GM18867 (cell line): ENCODE results near the gene RHEBL1.
A peak's percentile ranks its signal among the peaks of the same experiment; 100 is the strongest.

Experiments
- ATAC-seq: cut with Tn5 transposase; IDR thresholded peaks from one replicate; pipeline ENCODE4 v1.9.1; 2021; ENCODE audit warnings: mild to moderate bottlenecking, moderate library complexity; ENCODE audit not compliant: unreplicated experiment

RHEBL1 gene, protein sequence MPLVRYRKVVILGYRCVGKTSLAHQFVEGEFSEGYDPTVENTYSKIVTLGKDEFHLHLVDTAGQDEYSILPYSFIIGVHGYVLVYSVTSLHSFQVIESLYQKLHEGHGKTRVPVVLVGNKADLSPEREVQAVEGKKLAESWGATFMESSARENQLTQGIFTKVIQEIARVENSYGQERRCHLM

DNA sequence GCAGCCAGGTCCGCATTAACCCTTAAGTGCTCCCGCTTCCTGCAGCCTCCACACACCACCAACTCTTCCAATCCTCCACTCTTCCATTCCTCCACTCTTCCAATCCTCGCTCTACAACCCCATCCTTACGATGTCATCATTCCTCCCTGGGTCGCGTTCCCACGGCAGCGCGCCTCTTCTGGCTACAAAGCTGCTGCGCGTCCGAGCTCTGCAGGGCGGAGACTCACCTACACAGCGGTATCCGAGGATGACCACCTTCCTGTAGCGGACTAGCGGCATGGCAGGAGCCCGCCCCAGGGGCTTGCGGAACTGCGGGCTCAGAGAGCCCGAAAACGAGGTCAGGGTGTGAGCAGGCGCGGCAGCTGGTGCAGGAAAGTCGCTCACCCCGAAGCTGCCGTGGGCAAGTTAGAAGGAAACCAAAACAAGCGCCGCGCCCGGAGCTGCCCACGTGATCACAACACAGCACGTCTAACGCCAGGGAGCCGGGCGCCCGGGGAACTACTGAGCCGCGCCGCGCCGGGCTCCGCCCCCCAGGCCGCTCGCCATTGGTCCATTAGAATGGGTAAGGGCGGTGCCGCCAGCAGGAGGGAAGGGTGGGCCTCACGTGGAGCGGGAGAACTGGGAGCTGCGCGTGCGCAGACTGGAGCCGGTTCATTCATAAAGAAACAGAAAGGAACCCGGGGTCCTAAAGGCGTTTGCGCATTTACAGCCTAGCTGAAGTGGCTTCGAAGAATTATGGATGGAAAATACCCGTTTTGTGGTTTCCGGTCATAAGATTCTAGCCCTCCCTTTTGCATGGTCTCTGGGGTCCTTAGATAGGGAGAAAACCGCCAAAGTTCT, at the start of gene RHEBL1:
Gene RHEBL1 (minus strand): TSS at position 473 of the 840 bp plus-strand sequence. CDS start 194 bp downstream, at position 279.
- ATAC-seq, result peak; percentile 98

DNA sequence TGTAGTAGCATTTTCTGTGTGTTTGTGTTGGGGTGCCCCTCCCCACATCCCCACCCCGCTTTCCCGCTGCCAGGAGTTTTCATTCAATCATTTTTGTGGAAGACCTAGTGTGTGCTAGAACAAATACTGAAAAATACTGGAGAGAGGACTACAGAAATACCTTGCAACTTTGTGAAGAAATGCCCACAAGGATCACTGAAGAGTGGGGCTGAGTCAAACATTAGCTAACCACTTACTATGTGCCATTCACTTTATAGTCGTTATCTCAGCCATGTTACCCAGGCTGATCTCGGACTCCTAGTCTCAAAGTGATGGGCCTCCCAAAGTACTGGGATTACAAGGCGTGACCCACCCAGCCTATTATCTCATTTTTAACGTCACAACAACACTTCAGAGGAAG, 41.4 kb upstream of the RHEBL1 start:
- ATAC-seq, result no peak

DNA sequence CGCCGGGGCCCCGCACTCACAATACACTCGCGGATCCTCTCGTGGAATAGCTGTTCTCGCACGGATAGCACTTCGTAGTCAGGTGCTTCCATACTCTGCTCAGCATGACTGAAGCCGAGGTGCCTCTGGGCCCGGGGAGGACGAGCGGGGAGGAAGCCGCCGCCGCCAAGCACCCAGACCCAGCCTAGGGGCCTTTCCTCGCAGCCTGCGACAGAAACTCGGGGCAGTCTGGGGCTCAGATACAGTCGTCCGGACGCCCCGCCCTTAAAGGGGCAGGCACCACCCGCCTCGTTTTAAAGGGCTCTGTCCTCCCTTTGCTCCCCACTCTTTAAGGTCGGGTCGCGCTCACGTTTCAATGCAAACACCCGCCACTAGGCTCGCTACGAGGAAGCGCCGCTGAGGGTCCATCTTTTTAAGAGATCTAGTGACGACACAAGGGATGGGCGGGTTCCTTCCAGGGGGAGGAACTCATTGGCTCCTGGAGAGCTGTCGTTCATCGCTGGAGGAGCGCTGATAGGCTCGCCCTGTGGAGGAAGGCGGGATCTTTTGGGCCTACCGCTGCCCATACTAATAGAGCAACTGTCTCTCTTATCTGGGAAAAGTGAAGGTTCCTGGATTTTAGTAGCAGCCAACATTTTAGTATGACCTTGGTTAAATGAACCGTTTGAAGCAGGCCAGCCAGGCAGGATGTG, 40.8 kb upstream of the RHEBL1 start, which contains the start of gene LMBR1L:
Gene LMBR1L (minus strand): TSS at position 384 of the 692 bp plus-strand sequence. CDS start 292 bp downstream, at position 92.
- peak; percentile 98 for ATAC-seq

DNA sequence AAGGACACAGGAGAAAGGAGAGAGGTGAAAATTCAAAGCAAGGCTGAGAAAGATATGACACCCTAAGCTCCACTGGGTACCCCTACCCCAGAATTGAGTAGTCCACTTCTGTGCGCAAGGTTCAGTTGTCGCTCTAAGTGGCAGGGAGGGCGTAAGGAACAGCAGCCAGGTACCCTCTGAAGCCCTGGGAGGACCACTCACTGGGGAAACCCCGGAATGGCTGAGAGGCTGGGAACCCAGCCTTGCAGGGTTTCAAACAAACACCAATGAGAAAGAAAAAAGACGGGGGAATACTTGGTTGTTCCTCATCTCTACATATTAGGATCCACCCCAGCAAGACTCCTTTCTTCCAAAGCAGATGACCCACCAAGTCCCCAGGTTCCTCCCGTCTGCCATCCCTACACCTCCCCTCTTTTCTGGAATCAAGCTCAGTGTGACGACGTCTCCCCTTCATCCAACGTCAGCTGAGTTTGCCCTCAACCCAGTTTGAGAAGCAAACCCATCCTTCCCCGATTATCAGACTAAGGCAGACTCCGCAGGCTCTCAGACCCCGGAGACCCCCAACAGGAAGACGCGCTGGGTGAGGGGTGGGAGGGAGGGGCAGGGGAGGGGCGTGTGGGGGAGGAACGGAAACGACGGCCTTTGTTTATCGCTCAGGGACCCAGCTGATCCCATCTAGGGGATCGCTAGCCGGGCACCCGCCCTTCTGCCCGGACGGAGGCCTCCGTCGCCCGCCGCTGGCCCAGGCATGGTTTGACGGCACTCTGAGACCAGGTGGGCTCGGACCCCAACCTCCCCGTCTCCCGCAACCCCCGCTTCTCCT, 40.1 kb upstream of the RHEBL1 start:
- no peak for ATAC-seq

DNA sequence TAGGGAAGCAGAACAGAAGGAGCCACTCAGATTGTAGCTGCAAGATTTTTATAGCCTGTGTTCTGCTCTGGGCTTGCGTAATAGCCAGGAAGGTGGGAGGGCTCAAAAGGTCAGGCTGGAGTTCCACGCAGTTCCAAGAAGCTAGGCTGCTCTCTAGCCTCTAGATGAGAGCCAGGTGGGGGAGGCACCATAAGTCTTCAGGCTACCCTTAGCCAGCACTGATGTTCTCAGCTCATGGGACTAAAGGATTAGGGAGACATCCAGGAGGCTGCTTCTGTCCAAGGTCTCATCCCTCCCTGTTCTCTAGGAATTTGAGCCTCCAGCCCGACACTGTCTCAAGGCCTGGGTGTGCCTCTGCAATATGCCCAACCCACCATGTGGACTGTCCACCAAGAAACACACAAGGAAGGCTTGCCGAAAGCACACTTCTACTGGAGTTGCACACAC, 39.2 kb upstream of the RHEBL1 start:
- no peak for ATAC-seq

DNA sequence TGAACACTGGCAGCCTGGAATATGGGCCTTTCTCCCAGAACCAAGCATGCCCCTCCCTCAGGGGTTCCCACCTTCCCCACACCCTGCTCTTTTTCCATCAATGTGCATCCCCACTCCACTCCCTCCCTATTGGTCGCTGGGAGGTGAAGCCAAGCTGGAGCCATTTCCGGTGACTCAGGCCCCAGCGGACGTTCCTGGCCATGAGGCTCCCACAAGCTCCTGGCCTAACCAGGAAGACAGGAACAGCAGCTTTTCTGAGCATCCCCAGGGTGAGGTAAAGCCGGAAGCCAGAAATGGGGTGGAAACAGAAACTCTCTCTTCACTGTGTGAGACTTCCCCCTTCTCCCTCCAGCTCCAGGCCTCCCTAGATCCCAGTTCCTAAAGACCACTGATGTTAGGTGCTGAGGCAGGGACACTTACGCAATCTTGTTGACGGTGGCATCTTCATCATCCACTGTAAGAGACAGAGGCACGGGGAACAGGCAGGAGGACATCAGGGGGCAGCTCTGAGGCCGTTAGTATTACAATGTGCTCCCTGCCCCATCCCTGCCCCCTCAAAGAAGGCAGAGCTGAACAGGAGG, 35.8 kb upstream of the RHEBL1 start:
- no peak for ATAC-seq

DNA sequence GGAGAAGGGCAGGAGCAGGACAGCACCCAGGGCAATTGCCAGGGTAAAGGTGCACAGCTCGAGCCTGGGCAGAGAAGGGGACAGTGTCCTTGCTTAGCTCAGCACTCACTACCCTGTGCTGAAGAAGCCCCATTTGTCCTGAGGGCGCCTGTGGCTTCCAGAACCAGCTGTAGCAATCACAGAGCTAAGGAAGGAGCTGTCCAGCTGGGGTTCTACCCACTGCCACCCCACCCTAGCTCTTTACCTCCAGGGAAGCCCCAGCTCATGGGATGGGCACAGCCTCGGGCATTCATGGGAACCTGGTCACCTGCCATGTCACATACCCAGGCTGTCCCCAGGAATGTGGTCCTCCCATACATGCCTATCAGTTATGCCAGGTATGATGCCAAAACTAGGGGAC, 35.0 kb upstream of the RHEBL1 start:
- no peak for ATAC-seq

DNA sequence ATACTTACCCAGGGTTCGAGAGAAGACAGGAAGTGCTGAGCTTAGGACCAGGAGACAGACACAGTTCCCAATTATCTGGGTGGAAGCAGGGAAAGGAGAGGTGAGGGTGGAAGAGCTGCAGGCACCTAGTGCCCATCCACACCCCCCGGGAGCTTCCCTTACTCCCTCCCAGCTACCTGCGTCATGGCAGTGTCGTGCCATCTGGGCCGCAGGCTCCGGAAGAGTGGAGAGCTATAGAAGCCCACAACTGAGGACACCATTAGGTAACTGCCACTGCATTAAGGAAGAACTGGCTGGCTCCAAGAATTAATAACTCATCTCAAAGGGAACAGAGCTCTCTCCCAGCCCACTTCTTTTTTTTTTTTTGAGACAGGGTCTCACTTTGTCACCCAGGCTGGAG, 30.6 kb upstream of the RHEBL1 start:
- no peak for ATAC-seq

DNA sequence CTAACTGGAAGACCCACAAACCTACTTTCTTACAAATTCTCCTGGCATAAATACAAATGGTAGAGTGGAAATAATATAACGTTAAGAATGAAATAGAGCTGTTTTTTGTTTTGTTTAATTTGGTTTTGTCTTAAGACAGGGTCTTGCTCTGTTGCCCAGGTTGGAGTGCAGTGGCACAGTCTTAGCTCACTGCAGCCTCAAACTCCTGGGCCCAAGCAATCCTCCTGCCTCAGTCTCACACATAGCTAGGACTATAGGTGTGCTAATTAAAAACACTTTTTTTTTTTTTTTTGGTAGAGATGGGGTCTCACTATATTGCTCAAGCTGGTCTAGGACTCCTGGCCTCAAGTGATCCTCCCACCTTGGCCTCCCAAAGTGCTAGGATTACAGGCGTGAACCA, 28.9 kb upstream of the RHEBL1 start:
- ATAC-seq, result no peak

DNA sequence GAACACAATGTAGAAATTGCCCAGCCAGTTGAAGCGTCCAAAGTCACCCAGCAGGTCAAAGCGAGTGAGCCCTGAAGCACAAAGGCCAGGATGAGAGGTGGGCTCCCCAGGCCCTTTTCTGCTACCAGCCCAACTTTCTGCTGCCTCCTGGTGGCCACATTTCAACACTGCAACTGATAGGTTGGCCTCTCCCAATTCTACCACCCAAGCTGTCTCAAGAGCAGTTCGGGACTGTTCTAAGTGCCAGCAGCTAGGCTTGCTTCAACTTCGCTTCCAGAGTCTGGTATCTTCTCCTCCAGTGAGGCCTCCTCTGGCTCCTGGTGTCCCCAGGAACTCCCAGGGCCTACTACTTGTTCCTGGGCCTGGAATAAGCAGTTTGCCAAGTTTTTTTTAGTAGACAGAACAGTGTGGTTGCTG, 28.3 kb upstream of the RHEBL1 start:
- no peak for ATAC-seq

DNA sequence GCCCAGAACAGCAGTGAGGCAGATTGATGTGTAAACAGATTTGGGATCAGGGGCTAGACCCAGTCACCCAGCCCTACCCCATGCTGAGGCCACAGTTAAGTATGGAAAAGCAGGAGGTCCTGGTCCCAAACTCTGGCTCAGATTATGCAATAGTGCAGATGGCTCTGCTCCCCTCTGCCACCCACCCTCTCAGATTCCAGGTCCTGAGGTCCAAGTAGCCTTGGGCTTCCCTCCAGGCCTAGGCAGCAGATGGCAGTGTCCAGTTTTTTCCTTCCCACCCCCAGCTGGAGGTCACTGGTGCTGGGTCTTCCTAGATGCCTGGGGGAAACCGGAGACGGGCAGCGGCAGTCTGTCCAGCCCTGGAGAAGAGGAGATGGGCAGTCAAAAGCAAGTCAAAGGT, 27.6 kb upstream of the RHEBL1 start:
- no peak for ATAC-seq

DNA sequence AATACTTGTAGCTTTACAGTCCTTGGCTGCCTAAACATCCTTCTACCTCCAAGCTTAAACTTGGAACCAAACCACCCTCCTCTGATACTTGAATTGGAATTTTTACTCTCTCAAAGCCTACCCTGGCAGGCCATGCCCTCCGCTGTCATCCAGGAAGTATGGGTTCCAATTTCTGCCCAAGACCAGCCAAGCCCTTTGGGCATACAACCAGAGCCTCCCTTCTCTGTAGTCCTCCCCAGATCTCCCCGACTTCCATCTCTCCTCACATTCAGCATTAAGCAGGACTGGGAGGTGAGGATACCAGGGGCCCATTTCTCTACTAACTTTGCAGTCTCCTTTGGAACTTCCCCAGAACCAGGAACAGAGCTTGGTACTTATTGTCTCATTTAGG, 25.2 kb upstream of the RHEBL1 start:
- ATAC-seq, result no peak

DNA sequence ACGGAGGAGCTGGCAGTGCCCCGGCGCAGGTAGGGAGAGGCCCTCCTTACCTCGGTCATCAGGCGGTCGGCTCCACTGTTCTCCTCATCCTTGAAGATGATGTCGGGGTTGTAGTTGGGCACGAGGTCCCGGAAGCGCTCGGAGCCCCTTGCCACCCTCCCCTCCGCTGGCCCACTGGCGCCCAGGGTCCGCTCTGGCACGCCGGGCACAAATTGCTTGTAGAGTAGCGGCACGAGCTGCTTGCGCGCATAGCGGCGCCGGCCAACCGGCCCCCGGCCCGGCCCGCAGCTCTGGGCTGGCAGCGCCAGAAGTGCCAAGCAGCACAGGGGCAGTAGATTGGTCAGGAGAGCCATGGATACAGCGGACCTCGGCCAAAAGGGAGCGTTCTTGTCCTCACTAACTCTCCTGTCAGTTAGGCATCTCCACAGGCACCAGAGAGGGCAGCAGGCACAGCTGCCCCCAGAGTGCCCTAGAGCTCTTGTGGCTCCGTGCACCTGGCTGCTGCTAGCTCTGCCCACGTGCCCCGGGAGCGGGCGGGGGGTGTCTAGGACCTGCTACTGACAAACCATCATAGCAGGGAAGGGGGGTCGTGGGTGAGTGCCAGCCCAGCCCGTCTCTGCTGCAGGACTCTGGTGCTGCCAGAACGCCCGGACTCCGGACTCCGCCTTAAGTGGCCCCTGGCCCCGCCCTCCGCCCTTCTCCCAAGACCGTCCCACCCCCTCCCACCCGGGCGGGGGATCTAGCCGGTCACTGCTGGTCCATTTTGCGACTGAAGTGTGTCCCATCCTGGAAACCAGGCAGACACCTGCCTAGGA, 24.6 kb upstream of the RHEBL1 start, which contains the start of gene DHH:
Gene DHH (minus strand): TSS at position 642 of the 815 bp plus-strand sequence. CDS start 289 bp downstream, at position 353.
- no peak for ATAC-seq

DNA sequence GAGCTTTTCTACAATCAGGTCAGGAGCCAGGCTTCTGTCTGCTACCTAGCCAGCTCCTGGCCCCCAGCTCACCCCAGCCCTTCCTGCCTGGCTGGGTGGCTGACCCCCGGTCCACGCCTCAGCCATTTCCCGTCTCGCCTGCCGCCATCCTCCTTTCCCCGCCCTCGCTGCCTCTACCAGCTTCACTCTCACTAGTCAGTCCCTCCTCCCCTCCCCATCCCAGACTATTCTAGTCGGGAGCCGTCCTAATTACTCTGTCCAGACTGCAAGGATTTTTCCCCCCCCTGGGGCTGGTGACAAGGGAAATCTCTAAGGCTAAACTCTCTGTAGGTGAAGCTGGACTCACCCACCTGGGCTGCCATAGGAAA, 24.0 kb upstream of the RHEBL1 start:
- ATAC-seq, result no peak

DNA sequence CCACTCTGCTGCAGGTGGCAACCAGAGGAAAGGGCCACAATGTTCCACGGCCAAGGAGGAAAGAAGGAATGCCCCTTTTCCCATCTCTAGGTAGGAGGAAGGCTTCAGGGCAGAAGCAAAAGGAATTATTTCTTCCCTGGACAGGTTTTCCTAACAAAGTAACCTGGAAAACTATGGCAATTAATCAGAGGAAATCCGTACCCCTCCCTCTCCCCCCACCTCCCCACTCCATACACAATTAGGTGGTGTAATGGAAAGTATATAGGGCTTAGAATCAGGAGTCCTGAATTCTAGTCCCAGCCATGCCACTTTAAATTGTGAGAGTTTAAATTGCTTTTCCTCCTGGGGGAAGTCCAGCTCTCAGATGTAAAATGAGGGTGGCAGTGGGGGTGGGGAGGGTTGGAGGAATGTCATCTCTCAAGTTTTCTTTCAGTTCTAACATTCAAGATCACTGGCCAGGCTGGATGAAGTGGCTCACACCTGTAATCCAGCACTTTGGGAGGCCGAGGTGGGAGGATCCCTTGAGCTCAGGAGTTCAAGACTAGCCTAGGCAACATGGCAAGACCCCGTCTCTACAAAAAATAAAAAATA, 23.1 kb upstream of the RHEBL1 start:
- ATAC-seq, result no peak

DNA sequence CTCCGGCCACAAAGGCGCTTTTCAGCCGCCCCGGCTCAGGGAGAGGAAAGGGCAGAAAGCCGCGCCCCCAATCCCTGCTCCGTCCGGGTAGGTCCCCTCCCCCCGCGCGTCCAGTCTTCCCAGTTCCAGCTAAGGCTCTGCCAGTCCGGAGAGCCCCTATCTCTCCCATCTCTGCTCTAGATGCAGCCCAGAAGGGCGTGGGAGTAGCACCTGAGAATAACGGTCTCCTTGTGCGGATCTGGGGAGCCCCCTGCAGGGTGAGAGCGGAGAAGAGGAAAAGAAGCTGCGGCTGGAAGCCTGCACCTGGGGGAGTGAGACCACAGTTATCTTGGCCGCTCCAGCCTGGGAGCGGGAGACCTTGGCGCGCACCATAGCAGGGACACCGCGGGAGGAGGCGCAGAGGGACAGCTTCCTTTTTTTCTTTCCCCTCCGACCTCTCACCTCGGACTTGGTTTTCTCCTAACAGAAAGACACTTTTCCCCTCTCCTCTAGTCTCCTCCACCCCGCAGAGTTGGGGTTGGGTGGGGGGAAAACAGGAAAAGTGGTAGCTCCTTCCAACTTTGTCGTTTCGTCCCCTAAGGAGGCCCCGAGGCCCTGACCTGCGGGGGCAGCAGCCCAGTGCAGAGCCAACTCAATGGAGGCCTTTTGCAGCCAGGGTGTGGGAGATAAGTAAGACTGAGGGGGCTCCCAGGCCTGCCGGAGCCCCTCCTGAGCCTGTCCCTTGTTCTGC, 22.5 kb upstream of the RHEBL1 start:
- no peak for ATAC-seq

DNA sequence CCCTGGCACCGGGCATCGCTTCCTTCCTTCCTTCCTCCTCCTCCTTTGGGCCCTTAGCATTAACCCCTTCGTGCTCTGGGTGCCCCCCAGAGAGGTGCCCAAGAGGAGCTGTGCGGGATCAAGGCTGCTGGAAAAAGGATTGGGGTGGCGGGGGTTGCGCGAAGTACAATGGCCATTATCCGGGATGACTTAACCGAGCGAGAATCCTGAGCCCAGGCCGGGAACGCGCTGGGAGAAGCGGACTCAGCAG, 22.0 kb upstream of the RHEBL1 start:
- ATAC-seq, result no peak

DNA sequence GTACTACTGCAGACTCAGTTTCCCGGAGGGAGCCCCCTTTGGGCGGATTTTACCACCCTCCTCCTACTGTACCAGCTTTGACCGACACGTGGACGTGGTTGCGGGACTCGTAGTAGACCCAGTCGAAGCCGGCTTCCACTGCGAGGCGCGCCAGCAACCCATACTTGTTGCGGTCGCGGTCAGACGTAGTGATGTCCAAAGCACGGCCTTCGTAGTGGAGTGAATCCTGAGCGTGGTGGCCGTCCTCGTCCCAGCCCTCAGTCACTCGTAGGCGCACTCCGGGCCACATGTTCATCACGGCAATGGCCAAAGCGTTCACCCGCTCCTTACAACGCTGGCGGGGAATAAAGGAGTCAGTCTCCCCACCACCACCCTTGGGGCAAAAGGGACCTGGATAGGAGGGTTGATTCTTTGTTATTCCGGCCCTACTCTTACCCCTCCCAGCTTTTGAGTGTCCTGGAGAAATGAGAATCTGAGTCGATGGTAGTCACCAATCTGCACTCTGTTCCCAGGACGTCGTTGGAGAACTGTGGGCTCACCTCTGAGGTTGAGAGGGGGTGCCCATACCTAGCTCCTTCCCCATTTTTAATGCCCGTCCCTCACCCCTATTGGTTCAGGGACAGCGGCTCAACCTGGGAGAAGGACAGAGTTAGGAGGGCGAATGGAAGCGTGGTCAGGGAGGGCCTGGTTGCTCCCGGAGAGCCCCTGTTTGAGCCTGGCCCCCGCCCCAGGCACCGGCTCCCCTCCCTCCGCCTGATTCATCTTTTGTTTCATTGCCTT, 21.5 kb upstream of the RHEBL1 start:
- ATAC-seq, result no peak
